Stimulated activated CD4-positive, alpha-beta T cell treated with anti-CD3 and anti-CD28 coated beads, Interleukin-1b, Interleukin-23, amount 100 ng/mL, for 24 hours (primary cell): ENCODE measurements around the gene WNT8B.

Experiments
- DNase-seq, 4 experiments: peaks; one replicate each; pipeline ENCODE4 v3.0.0-alpha.2; 2020; ENCODE audit warnings: low read depth in 4 of 4, low spot score in 1 of 4

The WNT8B gene

DNA sequence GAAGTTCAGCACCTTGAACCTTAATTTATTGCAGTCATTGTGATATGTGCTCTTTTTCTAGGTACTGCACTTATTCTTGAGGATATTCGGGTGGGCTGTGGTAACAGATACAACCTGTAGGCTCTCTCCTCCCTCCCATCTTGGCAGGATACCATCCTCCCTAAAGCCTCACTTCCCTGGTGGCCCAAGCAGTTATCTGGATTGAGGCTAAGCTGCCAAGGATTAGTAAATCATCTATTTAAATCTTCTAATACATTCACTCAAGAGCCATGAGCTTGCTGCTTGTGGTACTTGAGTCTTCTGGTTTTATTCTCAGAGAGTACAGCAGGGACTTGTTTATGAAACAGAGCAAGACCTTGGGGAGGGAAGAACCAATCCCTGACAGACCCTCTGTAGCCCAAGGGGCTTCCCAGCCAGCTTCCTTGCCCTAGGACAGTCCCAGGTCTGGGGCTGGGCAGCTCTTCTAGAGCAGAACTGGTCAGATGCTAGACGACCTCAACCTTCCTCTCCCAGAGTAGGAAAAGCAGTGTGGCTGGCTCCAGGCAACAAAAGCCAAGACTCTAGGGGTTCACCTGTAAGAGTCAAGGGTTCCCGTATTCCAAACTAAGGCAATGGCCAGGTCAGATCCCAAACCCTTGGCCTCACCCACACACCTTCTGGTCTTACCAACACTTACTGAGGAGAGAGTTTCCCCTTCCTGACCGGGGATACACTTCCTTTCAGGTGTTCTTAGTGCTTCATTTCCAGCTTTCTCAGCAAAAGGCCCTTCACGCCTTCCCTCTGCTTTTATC is 21.3 kb downstream of the WNT8B start:
- DNase-seq = no peak

DNA sequence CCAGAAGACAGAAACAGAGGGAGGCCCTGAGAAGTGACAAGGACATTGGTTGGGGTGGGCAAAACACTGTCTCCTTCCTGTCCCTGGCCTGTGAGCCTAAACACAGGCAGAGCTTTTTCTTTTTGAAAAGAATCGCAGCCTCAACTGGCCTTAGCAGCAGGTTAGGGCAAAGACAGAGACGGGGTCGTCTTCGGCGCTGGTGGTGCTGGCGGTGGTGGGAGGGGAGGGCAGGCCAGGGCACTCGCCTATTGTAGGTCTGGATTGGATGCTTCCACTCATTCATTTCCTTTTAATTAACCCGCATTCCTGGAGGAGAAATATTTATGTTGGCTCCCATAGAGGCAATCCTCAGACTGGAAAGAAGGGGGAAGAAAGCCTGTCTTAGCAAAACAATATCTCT is 22.6 kb downstream of the WNT8B start:
- DNase-seq = no peak

DNA sequence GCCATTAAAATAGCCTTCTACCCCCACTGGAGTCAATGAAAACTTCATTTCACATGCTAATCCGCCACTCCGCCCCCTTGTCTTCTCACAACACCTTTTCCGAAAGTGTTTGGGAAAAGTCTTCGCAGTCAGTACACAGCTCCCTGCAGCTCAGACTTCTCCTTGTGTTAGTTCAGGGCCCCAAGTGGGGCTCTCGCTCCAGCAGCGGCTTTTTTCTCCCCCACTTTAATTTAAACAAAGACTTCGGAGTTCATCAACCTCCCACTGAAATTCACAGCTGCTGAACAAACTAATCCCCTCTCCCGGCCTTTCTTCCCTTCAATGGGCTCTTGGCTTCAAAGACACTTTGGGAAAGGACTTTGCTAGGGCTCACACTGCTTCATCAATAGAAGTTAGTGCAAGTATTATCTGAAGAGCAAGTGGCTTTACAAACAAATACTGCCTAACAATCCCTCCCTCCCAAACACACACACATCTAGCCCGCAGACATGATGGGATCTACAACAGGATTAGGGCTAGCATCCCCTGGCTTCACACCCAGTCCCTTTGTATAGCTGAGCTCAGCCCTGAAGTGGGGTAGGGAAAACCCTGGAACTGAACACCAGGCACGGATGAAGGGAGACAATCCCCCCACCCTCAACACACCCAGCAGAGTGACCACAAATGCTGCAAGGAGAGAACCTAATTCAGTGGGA is 23.1 kb downstream of the WNT8B start:
- DNase-seq = no peak

DNA sequence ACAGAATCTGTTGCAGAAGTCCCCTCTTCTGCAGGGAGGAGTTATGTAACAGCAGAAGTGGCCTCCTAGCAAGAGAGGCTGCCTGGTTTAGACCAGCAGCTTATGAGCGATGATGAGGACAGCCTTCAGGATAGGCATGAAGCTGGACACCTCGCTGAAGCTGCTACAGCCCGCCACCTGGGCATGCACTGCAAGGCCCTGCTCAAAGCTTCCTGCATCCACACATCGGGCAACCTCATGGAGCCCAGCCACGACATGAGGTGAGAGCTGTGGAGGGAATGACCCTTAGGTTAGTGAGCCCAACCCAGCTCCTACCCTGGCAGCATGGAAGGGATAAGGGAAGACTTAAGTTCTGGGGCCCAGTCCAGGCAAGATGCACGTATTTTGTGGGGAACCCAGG is 24.7 kb downstream of the WNT8B start:
- no peak for DNase-seq

DNA sequence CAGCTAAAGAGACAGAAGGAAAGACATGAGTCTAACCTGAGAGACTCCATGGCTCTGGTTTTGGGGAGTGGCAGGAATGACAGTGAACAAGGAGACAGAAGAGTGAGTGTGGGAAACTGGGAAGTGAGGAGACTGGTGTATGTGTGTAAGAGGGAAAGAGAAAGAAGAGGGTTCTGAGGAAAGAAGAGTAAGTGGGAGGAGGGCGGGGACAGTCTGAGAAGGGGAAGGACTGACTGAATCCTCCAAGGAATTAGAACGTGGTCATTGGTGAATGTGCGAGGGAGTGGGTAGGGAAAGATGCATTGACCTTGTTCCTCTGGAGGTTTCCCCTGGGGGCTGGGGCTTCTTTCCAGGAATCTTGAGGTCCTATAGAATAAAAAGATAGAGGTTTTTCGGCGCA is 26.6 kb downstream of the WNT8B start:
- no peak for DNase-seq

DNA sequence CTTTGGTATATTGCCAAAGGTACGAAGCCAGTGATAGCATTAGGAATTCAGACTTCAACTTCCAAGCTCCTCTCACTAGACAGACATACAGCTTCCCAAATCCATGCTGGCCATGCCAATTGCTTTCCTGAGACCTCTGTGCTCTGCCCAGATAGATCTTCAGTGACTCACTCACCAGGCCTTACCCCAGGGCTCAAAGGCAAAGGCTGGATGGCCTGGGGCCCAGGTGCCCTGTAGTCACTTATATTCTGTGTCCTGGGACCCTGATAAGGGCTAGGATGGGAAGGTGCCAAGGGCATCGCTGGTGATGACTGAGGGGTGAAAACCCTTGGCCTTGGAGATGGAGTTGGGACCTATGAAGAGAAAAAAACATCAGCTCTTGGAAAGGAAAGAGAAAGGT is 27.7 kb downstream of the WNT8B start:
- DNase-seq = no peak

DNA sequence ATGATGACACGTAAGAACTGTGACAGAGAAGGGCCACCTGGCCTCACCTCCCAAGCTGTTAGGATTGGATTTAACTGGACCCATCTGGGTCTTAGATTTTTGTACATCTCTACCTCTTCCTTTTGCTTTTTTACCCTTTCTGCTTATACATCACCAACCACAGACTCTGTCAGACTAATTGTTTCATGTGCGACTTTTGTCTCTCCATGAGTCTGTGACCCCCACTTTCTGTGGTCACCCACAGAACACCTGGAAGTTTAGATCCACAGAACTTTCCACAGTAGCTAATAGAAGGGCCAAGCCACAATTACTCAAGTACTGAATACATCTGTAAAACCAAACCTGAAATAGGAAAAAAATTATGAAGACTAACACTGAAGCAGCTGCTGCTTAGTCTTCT is 33.8 kb downstream of the WNT8B start:
- no peak for DNase-seq

DNA sequence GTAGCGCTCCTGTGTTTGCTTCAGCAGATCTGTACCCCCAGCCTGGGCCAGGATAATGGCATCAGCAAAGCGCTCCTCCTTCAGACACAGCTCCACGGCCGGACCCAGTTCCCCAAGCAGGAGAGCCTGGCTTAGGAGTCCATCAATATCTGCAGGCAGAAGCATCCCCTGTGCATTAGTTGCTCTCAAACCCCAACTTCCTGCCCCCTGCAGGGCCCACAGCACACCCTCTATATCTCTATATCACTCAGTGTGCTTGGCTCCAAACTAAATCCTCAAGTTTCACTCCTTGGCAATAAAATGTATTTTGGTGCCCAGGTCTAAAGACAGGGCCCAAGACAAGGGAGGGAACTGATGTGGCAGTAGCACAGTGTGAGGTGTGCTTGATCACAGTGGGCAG is 35.2 kb downstream of the WNT8B start:
- no peak for DNase-seq

DNA sequence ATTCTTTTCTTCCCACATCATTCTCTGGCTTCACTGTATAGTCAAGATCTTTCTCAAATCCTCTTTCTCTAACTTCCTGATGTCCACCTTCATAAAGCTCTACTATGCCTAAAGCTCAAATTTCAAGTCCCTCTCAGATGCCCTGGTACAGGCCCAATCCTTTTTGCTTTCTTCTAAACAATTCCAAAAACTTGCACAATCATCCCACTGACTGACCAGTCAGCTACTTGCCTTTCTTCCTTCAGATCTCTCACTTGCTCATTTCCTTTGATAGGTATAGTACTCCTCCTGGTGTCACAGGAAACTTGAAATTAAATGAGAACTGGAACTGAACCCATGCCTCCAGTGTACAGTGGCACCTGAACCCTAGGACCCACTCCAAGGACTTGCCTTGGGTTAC is 38.6 kb downstream of the WNT8B start:
- DNase-seq = no peak

DNA sequence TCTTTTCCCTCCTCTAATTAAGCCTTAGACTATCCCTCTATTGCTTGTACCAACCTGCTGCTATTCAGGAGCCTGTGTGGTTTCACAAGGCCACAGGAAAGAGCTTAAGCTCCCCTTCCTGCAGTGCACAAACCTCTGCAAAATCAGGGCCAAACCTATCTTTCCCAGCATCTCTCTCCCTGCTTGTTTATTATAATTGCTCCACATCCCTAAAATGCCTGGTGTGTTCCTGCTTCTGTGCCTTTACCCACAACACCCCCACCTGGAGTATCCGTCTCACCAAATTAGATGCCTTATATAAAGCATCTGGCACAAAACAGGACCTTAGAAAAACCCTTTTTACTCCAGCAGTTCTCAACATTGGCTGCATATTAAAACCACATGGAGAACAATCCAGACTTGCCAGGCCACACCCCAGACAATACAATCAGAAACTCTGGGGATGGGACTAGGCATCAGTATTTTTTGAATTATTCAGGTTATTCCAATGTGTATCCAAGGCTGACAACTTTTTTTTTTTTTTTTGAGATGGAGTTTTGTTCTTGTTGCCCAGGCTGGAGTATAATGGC is 40.2 kb downstream of the WNT8B start:
- no peak for DNase-seq

DNA sequence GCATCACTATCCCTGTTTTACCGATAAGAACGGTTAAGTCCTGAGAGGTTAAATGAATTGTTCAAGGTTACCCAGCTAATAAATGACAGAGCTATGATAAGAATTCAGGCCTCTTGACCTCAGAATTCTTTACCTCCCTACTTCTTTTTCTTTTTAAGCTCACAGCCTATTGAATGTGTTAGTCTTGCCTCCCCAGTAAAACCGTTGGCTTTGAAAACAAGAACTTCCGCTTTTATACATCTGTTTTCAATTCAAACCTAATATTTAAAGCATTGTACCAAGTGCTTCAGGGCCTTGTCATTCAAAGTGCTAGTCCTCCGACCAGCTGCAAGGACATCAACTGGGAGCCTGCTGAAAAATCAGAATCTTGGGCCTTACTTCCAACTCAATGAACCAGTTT is 41.3 kb downstream of the WNT8B start:
- no peak for DNase-seq

DNA sequence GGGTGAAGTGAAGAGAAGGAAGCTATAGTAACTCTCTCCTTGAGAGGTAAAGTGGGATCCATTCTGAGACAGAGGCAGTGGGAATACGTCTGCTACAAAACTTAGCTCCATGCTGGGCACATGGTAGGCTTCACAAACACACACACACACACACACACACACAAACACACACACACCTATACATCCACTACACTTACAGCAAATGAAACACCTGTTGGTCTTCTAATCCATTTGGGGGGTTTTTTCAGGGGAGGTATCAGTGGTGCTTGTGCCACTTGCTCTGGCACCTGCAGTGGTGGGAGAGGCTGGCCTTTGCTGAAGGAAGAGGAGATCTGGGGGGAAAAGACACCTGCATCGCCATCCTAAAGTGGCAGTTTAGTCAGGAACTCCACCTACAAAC is 42.4 kb downstream of the WNT8B start:
- DNase-seq = no peak

DNA sequence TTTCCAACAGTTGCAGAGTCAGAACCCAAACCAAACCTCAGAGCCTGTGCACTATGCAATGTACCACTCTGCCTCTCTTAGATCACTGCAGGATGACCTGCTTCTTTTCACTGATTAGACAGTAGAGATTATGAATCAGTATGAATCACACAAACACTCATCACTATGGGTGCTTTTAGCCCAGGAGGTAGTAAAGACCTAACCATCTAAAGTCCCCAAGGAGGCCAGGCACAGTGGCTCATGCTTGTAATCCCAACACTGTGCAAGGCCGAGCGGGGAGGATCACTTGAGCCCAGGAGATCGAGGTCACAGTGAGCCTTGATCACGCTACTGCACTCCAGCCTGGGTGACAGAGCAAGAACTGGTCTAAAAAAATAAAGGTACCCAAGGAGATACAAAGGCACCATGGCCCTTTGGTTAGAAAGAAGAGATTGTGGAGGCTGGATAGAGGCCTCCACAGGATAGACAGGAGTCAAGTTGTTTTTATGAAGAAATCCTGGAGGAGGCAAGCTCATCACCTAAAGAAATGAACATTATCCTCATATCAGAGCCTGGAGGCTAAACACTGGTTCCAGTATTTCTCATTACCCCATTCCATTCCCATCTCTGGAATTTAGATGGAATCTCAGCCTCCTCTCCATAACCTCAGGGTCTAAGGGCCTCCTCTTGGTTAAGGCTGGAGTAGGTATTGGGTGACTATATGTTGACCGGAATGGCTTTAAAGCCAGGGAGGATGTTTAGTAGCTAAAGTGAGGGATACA is 44.0 kb downstream of the WNT8B start:
- DNase-seq = no peak

DNA sequence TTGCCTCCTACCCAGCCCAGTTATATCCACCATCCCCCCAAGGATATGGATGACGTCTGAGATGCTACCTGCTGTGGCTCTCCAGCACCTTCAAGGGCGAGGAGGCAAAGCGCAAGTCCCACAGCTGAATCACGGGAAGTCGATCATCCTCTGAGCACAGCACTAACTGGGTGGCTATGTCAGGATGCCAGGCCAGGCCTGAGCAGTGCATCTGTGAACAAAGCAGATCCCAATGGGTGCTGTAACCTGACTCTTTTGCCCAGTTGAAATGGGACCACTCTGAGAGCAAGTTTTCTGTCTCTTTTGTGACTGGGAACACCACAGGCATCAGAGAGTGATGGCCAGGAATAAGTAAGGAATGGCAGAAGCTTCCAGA is 44.5 kb downstream of the WNT8B start:
- no peak for DNase-seq

DNA sequence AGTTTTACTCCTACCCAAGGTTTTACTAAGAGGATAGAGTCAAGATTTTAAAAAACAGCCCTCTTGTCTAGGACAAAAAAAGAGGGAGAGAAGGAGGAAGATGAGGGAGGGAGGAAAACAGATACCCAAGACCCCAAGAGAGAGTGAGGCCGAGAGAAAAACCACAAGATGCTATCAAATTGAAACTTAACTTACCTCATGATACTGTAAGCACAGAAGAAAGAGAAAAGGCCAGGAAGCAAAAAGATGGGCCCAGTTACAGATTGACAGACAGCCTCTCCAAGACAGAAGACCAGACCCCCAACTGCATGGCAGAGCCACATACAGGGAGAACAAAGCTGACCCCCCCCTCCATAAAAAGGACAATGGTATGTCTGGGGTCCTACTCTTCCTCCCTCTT is 45.5 kb downstream of the WNT8B start:
- DNase-seq = no peak

DNA sequence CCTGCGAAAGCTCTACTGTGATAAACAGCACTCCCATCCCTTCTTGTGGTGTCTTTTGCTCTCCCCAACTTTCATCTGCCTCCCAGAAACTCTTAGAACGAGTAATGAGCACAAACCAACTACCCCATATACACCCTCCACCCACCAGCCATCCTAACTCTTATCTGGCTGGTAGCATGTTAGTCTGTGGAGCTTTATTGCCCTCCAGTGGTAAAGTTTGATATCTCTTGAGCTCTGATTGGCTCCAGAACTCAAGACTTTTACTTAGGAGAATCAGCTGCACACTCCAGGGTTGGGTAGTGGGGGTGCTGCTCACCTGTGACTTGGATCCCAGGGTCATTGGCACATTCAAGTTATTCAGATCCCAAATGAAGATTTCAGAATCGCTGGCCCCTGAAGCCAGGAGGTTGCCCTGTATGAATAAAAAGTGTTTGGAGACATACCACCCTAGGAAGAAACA is 45.9 kb downstream of the WNT8B start:
- DNase-seq = no peak

DNA sequence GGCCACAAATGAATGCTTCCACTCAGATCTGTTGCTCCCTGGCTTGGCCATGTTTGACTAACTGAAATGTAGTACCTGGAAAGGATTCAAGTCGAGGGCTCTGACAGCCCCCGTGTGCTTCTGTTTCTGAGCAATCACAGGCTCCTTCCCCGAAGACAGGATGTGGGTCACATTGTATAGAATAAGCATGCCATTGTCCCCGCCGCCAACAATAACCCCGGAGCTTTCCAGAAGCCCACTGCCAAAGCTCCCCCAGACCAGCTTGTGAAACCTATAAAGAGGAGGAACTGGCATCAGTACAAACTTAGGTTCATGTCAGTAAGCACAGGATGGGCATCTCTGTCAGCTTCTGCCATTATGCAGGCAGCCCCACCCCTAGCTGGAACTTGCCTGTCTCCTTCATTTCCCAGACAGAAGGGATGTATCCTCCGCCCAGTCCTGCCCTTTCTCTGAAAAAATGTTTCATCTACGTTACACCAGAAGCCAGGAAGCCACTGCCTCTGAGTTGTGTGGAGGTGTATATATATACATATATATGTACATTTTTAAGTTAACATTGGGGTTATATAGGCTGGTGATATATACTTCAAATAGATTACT is 46.5 kb downstream of the WNT8B start:
- no peak for DNase-seq

DNA sequence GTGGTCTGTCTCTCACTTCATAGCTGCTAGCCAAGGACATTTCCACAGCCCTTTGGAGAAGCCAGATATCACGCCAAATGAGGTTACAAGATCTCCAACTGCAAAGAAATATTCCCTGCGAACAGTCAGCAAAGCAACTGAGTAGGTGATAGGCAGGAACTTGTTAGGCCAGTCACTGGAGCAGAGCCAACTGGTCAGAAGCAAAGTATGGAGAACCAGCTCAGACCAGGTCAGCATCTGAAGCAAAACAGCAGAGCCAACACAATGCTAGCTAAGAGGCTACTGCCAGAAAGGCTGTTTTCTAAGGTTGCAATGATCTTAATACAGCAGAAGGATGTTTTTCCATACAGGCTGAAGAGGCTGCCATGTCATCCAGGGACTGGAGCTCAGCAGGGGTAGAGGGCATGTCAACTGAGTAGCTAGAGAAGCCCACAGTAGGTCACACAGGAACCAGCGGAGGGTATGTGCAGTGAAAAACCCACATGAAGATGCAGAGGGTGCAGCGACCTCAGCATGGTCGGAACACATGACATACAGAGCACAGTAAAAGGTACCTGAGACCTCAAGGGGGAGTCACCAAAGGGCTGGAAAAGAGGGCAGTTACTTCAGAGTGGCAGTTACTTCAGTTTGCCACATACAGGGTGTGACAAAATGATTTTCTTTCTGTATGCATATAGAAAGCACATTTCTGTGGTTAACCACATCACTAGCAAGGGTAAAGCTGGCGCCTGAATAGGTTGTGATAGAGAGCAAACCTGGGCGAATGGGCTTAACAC is 47.9 kb downstream of the WNT8B start:
- DNase-seq = peak in 1 of 4 experiments; percentile 37

DNA sequence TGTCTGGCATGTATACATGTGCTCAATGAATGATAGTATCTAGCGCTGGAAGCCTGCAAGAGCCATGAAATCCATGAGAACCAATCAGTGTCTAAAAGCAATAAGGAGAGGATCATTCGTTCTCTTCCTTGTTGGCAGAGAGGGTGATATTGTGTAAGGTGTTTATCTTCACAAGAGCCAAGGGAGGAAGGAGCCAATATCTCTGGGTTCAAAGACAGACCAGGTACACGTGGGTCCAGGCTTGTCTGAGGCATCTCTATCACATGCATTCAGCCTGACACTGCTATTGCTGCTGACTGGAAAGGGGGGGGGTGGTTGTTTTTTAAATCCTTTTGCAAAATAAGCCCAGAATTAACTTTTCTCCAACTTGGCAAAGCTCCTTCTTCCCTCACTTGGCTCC is 52.8 kb downstream of the WNT8B start:
- no peak for DNase-seq

DNA sequence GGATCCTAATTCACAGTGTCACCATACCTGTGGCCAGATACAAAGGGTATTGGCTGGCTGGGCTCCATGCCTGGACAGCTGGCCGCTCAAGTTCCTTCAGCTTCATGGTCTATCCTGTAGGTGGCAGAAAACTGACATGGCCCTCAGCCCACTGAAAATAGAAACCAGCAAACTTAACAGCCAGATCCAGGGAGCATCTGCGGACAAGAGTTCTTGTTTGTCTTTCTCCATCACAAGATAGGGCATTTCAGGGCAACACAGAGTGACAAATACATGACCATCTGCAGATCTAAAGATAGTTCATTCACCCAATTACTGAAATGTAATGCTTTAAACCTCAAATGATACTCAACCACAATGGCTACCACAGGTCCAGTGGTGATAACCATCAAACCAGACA is 54.0 kb downstream of the WNT8B start:
- DNase-seq = no peak
